Measurements from ENCODE around the gene IGFBPL1.

DNA sequence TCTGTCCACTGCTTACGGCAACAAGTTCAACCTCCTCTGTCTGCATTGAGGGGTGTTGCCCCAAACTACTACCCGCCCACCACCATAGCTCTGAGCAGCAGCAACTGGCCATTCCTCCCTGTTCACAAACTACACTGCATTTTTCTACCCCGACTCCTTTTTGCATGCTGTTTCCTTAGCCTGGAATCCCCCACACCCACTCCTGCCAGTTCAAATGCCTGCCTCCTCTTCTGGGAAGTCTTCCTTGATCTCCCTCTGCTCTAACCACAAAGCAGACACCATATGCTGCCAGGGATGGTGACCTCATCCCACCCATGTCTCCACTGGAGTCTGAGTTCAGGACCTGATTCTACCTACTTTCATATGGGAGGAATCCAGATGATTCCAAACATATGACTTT lies 18.5 kb downstream of the IGFBPL1 start:
- TF ChIP-seq, protein P1, sequence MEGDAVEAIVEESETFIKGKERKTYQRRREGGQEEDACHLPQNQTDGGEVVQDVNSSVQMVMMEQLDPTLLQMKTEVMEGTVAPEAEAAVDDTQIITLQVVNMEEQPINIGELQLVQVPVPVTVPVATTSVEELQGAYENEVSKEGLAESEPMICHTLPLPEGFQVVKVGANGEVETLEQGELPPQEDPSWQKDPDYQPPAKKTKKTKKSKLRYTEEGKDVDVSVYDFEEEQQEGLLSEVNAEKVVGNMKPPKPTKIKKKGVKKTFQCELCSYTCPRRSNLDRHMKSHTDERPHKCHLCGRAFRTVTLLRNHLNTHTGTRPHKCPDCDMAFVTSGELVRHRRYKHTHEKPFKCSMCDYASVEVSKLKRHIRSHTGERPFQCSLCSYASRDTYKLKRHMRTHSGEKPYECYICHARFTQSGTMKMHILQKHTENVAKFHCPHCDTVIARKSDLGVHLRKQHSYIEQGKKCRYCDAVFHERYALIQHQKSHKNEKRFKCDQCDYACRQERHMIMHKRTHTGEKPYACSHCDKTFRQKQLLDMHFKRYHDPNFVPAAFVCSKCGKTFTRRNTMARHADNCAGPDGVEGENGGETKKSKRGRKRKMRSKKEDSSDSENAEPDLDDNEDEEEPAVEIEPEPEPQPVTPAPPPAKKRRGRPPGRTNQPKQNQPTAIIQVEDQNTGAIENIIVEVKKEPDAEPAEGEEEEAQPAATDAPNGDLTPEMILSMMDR (IDR thresholded peaks at IDR 0.05; ENCODE audit: low read depth, low read length, missing input control): no peak
- TF ChIP-seq FOXA2 (IDR thresholded peaks at IDR 0.05): no peak
- no peak for TF ChIP-seq EGR1 (IDR thresholded peaks at IDR 0.05; ENCODE audit: low read depth in 2 of 2)
- TF ChIP-seq TAF1 (conservative IDR thresholded peaks at IDR 0.05): no peak

Data from liver (tissue), 3 donors.